Gastrocnemius medialis (tissue), 4 donors: ENCODE data around the gene SLC1A7. TPM values are rescaled to one million over a fixed set of nuclear protein-coding genes. Genes with fewer than 3 reads are reported as not detected.

ENCODE experiments used
- ATAC-seq, 2 donors: fragments of 150-250 bp; one replicate each; pipeline ENCODE4 v1.9.1; 2016
- DNase-seq, 2 donors: peaks; one replicate each; pipeline ENCODE4 v3.0.0-alpha.2; 2019
- H3K27ac ChIP-seq, 4 donors: fragments of 200-600 bp; sonication (generic); 1 replicate in 1 of 4; 2 replicates in 3 of 4; pipeline ENCODE4 v1.5.1; 2016 to 2018; ENCODE audit warnings: mild to moderate bottlenecking in 2 of 4, moderate library complexity in 1 of 4
- H3K27me3 ChIP-seq, 3 donors: fragments of 200-600 bp; sonication (generic) in 2 of 3; 1 replicate in 1 of 3; 2 replicates in 2 of 3; pipeline versions ENCODE4 v1.5.1 to v1.6.0; 2016 to 2019; ENCODE audit warnings: mild to moderate bottlenecking in 1 of 3, moderate library complexity in 1 of 3
- H3K36me3 ChIP-seq, 2 donors: fragments of 200-600 bp; sonication (generic) in 1 of 2; one replicate each; pipeline ENCODE4 v1.5.1; 2017 to 2018
- H3K4me1 ChIP-seq, 2 donors: fragments of 200-600 bp; sonication (generic) in 1 of 2; one replicate each; pipeline ENCODE4 v1.5.1; 2016 to 2017; ENCODE audit warnings: mild to moderate bottlenecking in 2 of 2
- H3K4me3 ChIP-seq, 4 donors: fragments of 200-600 bp; sonication (generic) in 3 of 4; 1 replicate in 1 of 4; 2 replicates in 3 of 4; pipeline ENCODE4 v1.5.1; 2016 to 2019; ENCODE audit warnings: mild to moderate bottlenecking in 2 of 4
- H3K9me3 ChIP-seq, 3 donors: fragments of 200-600 bp; sonication (generic) in 2 of 3; 1 replicate in 1 of 3; 2 replicates in 2 of 3; pipeline ENCODE4 v1.5.1; 2016 to 2019
- POLR2A ChIP-seq, 2 donors: fragments of 450-650 bp; IDR thresholded peaks; one replicate each; pipeline ENCODE4 v1.6.1; 2017; ENCODE audit warnings: antibody characterized with exemption in 2 of 2, mild to moderate bottlenecking in 2 of 2, moderate library complexity in 2 of 2
- in situ Hi-C, 4 donors: fragments of 200-750 bp; cut with MboI; loops; one replicate each; pipeline versions ENCODE4 v1.15.0 to v1.8.0; 2017; ENCODE audit warnings: low sequenced_read_pairs in 4 of 4
- intact Hi-C: fragments of 100-400 bp; cut with DNase I; formaldehyde crosslinking; loops from one replicate; pipeline ENCODE4 v1.15.1; 2023; ENCODE audit warnings: low total_unique reads
- total RNA-seq, 4 donors: library from RNA; depleted of rRNA; stranded (reverse); fragments of >200 nt; gene quantifications; one replicate each; pipeline versions ENCODE4 v1.1.0 to v1.2.3, GENCODE V29; 2016
- TF ChIP-seq, protein P1 (sequence below), 5 experiments: fragments of 450-650 bp in 3 of 5; fragments of 200-600 bp in 2 of 5; sonication (generic) in 2 of 5; IDR thresholded peaks in 4 of 5; conservative IDR thresholded peaks in 1 of 5; 1 replicate in 4 of 5; 2 replicates in 1 of 5; pipeline ENCODE4 v1.5.1; 2016 to 2019; ENCODE audit warnings: antibody characterized with exemption in 5 of 5, mild to moderate bottlenecking in 3 of 5, moderate library complexity in 3 of 5

Gene SLC1A7
- total RNA-seq, 4 donors from 2014 or later, result 0.24 to 1.1 (median 0.25) TPM; not detected in 1

DNA sequence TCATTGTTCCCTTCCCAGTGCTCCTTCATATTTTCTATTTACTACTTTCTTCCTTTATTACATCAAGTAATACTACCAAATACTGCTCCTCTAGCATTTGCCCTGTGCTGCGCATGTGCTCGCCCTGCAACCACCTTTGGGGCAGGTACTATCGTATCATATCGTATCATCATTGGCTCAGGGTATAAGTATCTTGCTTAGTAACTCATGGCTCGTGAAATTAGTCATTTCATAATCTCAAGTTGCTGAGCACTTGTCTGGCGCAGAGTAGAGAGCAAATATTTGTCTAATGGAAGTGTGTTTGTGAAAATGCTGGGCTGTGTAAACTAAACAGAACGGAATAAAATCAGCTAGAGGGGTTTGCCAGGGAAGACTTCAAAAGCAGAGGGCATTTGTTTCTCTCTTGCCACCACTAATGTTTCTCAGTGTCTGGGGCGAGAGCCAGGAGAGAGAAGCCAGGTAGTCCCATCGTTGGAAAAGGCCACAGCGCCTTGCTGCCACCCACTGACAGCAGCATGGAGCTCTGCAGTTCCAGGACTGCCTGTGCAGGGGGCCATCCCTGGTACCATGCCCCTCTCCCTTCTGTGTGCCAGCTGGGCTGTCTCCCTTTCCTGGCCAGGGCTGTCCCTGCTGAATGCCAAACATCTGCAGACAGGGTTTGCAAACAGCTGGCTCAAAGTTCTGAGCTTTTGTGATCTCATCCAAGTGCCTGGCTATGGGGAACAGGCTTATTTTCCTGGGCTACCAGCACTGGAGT, 34.2 kb upstream of the SLC1A7 start:
- peak in 1 of 2 donors; percentile 19 for ATAC-seq
- in situ Hi-C loops, result loop anchor here in 3 of 4 donors (25.0 kb wide), 2 partner anchors 264 to 464 kb away; partner anchors contain the start of gene ECHDC2 (in 2 of the 3)
- H3K9me3 ChIP-seq, result no peaks in the 10 kb centered on the region
- no peaks in the 10 kb centered on the region for H3K36me3 ChIP-seq
- TF ChIP-seq POLR2A (IDR thresholded peaks at IDR 0.05), result no peak
- TF ChIP-seq, protein P1, sequence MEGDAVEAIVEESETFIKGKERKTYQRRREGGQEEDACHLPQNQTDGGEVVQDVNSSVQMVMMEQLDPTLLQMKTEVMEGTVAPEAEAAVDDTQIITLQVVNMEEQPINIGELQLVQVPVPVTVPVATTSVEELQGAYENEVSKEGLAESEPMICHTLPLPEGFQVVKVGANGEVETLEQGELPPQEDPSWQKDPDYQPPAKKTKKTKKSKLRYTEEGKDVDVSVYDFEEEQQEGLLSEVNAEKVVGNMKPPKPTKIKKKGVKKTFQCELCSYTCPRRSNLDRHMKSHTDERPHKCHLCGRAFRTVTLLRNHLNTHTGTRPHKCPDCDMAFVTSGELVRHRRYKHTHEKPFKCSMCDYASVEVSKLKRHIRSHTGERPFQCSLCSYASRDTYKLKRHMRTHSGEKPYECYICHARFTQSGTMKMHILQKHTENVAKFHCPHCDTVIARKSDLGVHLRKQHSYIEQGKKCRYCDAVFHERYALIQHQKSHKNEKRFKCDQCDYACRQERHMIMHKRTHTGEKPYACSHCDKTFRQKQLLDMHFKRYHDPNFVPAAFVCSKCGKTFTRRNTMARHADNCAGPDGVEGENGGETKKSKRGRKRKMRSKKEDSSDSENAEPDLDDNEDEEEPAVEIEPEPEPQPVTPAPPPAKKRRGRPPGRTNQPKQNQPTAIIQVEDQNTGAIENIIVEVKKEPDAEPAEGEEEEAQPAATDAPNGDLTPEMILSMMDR (IDR thresholded peaks at IDR 0.05 in 4 of 5, conservative IDR thresholded peaks at IDR 0.05 in 1 of 5), result no peak
- intact Hi-C loops, result no loop called here
- DNase-seq, result no peak
- H3K27ac ChIP-seq, result no peak overlapping the region
- H3K27me3 ChIP-seq, result no peaks in the 10 kb centered on the region
- H3K4me3 ChIP-seq, result no peak overlapping the region
- no peaks in the 10 kb centered on the region for H3K4me1 ChIP-seq

DNA sequence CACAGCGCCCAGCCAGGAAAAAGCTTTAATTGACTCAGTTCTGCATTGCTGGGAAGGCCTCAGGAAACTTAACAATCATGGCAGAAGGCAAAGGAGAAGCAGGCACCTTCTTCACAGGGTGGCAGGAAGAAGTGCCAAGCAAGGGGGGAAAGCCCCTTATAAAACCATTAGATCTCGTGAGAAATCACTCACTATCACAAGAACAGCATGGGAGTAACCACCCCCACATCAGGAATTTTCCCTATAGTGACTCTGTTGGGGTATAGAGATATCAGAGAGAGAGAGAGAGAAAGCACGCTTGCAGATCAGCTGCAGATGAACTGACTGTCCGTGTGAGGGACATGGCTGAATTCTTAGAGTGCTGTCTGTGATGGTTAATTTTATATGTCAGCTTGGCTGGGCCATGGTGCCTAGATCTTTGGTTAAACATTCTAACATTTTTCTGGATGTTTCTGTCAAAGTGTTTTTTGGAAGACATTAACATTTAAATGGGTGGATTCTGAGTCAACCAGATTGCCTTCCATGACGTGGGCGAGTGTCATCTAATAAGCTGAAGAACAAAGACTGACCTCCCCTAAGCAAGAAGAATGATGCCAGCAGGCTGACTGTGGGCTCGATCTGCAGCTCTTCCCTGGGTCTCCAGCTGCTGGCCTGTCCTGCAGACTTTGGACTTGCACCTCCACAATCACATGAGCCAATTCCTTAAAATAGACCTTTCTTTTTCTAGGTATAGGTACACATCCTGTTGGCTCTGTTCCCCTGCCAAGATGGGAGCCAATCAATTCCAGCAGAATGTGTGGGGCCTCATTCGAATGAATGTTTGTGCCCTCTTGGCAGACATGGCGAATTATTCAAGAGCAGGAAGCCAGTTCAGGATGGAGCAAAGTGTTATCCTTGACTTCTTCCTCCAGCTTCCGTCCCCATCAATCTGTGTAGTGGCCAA, 32.8 kb upstream of the SLC1A7 start:
- Histone ChIP-seq H3K36me3 (no peaks in the 10 kb centered on the region), H3K9me3 (no peaks in the 10 kb centered on the region), H3K27ac (no peak overlapping the region), H3K4me1 (no peaks in the 10 kb centered on the region), H3K27me3 (no peaks in the 10 kb centered on the region), H3K4me3 (no peak overlapping the region)
- TF ChIP-seq, protein P1 (IDR thresholded peaks at IDR 0.05 in 4 of 5, conservative IDR thresholded peaks at IDR 0.05 in 1 of 5), result no peak
- TF ChIP-seq POLR2A (IDR thresholded peaks at IDR 0.05), result no peak
- no peak for DNase-seq
- no peak for ATAC-seq
- intact Hi-C loops (no loop called here), in situ Hi-C loops (loop anchor here in 3 of 4 donors (25.0 kb wide), 2 partner anchors 263 to 463 kb away; partner anchors contain the start of gene ECHDC2 (in 2 of the 3))

DNA sequence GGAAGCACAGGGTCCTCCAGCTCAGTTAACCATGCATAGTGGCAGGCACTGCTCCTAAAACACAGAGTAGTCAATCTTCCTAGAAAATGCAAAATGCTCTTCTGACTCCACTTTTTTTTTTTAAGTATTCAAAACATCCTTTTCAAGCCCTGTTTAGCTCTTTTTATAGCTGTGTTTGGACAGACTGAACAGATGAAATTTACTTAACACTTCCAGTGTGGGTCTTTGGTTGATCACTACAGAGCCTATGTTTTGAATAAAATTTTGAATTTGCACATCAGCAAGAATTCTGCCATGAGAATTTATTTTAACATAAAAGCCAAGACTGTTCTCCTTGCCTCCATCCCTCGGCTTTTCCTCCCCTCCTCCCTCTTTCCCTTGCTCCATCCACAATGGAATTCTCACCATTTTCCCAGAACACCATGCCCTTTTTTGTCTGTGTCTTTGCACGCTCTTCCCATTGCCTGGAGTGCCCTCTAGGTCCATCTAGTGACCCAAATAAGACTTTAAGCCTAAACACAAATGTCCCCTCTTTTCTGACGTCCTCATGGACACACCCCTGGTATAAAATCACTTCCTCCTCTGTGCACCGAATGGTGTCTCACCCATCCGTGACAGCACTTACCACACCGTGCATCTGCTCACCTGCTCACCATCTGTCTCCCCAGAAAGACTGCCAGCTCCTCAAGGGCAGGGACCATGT, 30.1 kb upstream of the SLC1A7 start:
- Histone ChIP-seq H3K4me1 (no peaks in the 10 kb centered on the region), H3K27me3 (no peaks in the 10 kb centered on the region), H3K27ac (no peak overlapping the region), H3K4me3 (no peak overlapping the region), H3K36me3 (no peaks in the 10 kb centered on the region), H3K9me3 (no peaks in the 10 kb centered on the region)
- ATAC-seq (no peak), DNase-seq (no peak)
- intact Hi-C loops (no loop called here), in situ Hi-C loops (no loop called here)
- TF ChIP-seq, protein P1 (IDR thresholded peaks at IDR 0.05 in 4 of 5, conservative IDR thresholded peaks at IDR 0.05 in 1 of 5), result no peak
- no peak for TF ChIP-seq POLR2A (IDR thresholded peaks at IDR 0.05)

DNA sequence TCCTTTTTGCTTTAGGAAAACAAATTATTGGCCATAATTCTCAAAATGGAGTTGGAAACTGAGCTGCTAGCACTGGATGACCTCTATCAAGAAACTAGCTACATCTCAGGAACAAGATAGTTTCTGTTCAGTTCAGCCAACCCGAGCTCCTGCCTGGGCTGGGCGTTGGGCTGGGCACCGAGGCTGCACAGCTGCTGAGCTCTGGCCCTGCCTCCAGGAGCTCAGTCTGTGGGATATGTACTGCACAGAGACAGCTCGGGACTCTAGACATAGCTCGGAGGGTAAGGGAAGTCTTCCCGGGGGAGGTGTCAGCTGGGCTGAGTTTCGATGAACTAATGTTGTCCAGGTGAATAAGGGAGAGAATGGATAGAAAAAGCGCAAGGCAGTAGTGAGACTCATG, 24.5 kb upstream of the SLC1A7 start:
- intact Hi-C loops, result no loop called here

More for the DNA sequence above, 24.5 kb upstream of the SLC1A7 start:
- DNase-seq, result no peak
- H3K27ac ChIP-seq, result no peak overlapping the region
- no peak for TF ChIP-seq POLR2A (IDR thresholded peaks at IDR 0.05)
- TF ChIP-seq, protein P1 (IDR thresholded peaks at IDR 0.05 in 4 of 5, conservative IDR thresholded peaks at IDR 0.05 in 1 of 5), result no peak
- no peak for ATAC-seq
- H3K36me3 ChIP-seq, result no peaks in the 10 kb centered on the region
- in situ Hi-C loops, result no loop called here
- no peaks in the 10 kb centered on the region for H3K27me3 ChIP-seq
- no peaks in the 10 kb centered on the region for H3K4me1 ChIP-seq
- H3K4me3 ChIP-seq, result no peak overlapping the region
- no peaks in the 10 kb centered on the region for H3K9me3 ChIP-seq
